ENCODE results near the gene DTNB. TPM values are rescaled to one million over a fixed set of nuclear protein-coding genes. Genes with fewer than 3 reads are reported as not detected.

DTNB gene
- total and polyA plus RNA-seq, 10 of the 15 experiments (the other 5 are each of a cell fraction or from before 2014, with no cell fraction given), result 4.5 to 30.6 (median 11.9) TPM

DNA sequence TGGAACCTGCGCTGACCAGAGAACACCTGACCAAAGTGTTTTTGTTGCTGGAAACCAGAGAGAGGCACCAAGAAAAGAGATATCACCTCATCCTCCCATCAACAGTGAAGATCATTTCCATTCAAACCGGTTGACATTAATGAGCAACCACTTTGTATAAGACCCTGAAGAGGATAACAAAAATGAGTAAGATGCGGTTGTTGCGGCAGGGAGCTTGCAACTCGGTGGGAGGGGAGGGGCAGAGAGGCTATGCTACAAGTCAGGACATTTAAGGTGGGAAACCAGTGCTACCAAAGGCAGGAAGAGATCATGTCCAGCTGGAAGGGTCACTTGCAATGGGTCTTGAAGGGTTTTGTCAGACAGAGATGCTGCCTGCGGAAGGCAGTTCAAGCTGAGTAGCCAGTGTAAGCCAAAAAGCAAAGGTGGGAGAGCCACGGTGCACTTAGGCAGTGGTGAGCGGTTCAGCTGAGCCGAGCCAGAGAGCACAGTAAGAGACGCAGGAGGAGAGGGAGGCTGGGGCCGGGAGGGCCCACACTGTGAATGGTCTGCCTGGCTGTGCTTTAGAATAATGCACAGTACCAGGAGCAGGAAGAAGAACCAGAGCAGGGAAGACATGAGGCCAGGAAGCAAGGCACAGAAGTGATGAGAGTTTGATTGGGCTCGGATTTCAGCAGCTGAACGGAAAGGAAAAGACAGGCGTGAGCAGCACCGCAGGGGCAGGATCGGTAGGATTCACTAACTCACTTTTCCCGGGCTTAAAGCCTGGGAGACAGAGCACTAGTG lies 24.4 kb upstream of the DTNB start:
- no TSS peak for BruUV-seq (replicated peaks)
- no peak for ATAC-seq
- CTCF ChIA-PET, result interaction anchor here (1.0 to 7.2 kb wide), 8 partner anchors 12 to 722 kb away, joined by 3 to 162 read pairs (median 4); no protein-coding TSS in a partner anchor
- no peak overlapping the region for H3K9ac ChIP-seq (ENCODE audit: control insufficient read depth, insufficient read depth, low read length)
- intact Hi-C loops (cut with micrococcal nuclease; ENCODE audit: unreplicated experiment), result no loop called here
- H3K9me3 ChIP-seq (replicated peaks; ENCODE audit: control insufficient read depth, insufficient read depth, low read length), result no peaks in the 10 kb centered on the region
- no peaks in the 10 kb centered on the region for H4K20me1 ChIP-seq (ENCODE audit: control insufficient read depth, insufficient read depth)
- RAD21 ChIA-PET (ENCODE audit: unreplicated experiment), result interaction anchor here (1.4 to 5.1 kb wide), 2 partner anchors 90 to 105 kb away, joined by 4 to 50 read pairs; no protein-coding TSS in a partner anchor
- FAIRE-seq, result no peak
- no peaks in the 10 kb centered on the region for H3K79me2 ChIP-seq (ENCODE audit: control insufficient read depth, insufficient read depth, low read length)
- no peak overlapping the region for H2AFZ ChIP-seq (ENCODE audit: control insufficient read depth, low read depth, low read length)
- H3K4me2 ChIP-seq (ENCODE audit: control insufficient read depth, insufficient read depth), result no peak overlapping the region
- H3K36me3 ChIP-seq (ENCODE audit: control insufficient read depth in 2 of 2, insufficient read depth in 2 of 2, low read length in 1 of 2), result no peaks in the 10 kb centered on the region
- TF ChIP-seq RCOR1 (conservative IDR thresholded peaks at IDR 0.05; ENCODE audit: low read depth, low read length) (no peak), ESRRA (IDR thresholded peaks at IDR 0.05; ENCODE audit: low read length) (no peak), SMAD5 (IDR thresholded peaks at IDR 0.05; ENCODE audit: low read depth) (no peak), SP1 (IDR thresholded peaks at IDR 0.05; ENCODE audit: low read depth, low read length) (no peak), NFXL1 (IDR thresholded peaks at IDR 0.05; ENCODE audit: borderline replicate concordance) (no peak), HDAC6 (IDR thresholded peaks at IDR 0.05; ENCODE audit: unreplicated experiment) (no peak), ZNF207 (IDR thresholded peaks at IDR 0.05; ENCODE audit: borderline replicate concordance) (no peak), BHLHE40 (IDR thresholded peaks at IDR 0.05; ENCODE audit: borderline replicate concordance in 1 of 2, low read depth in 2 of 2, low read length in 1 of 2) (no peak), ZNF687 (IDR thresholded peaks at IDR 0.05) (no peak), RAD21 (IDR thresholded peaks at IDR 0.05; ENCODE audit: insufficient read depth, low read depth, low read length) (no peak), POLR2A (IDR thresholded peaks at IDR 0.05; ENCODE audit: low read depth, low read length) (no peak), NBN (IDR thresholded peaks at IDR 0.05) (no peak), WRNIP1 (IDR thresholded peaks at IDR 0.05; ENCODE audit: borderline replicate concordance, low read depth, low read length) (no peak), EZH2 (IDR thresholded peaks at IDR 0.05; ENCODE audit: borderline replicate concordance, control insufficient read depth, low read depth, low read length) (no peak), BRCA1 (IDR thresholded peaks at IDR 0.05; ENCODE audit: low read depth, low read length) (no peak)
- POLR2A ChIA-PET, result interaction anchor here (0.5 kb wide), 2 partner anchors 9 to 44 kb away, joined by 3 read pairs; no protein-coding TSS in a partner anchor
- H3K27ac ChIP-seq (ENCODE audit: control insufficient read depth, insufficient read depth), result no peak overlapping the region
- DNase-seq (ENCODE audit: low read depth, low spot score), result no peak
- SMC1A ChIA-PET (ENCODE audit: uncharacterized antibody, unreplicated experiment), result interaction anchor here (1.4 to 7.4 kb wide), 4 partner anchors 10 to 94 kb away, joined by 3 to 72 read pairs (median 4); no protein-coding TSS in a partner anchor
- H3K4me3 ChIP-seq, result no peak overlapping the region
- in situ Hi-C loops (cut with MboI), result no loop called here
- H3K27me3 ChIP-seq (replicated peaks in 1 of 2; ENCODE audit: control insufficient read depth in 2 of 2, insufficient read depth in 2 of 2, low read length in 1 of 2), result peaks cover 4 to 5% of the 10 kb centered on the region in 2 experiments; a peak in 2 of 4 replicates
- 37% methylated on average over 17 of the region's 17 CpGs for WGBS (ENCODE audit: insufficient coverage, insufficient replicate concordance, low lambda C conversion rate, missing lambda C conversion rate)
- no peaks in the 10 kb centered on the region for H3K4me1 ChIP-seq (ENCODE audit: control insufficient read depth, insufficient read depth, low read length)

All from GM12878 (cell line).